UCSD-AML1 (cell line): ENCODE results near the gene HSPA9.

Experiments used
- DNase-seq: peaks from one replicate; lab custom pipeline; 2025; ENCODE audit not compliant: unreplicated experiment; lab: John Stamatoyannopoulos, UW

The HSPA9 gene

DNA sequence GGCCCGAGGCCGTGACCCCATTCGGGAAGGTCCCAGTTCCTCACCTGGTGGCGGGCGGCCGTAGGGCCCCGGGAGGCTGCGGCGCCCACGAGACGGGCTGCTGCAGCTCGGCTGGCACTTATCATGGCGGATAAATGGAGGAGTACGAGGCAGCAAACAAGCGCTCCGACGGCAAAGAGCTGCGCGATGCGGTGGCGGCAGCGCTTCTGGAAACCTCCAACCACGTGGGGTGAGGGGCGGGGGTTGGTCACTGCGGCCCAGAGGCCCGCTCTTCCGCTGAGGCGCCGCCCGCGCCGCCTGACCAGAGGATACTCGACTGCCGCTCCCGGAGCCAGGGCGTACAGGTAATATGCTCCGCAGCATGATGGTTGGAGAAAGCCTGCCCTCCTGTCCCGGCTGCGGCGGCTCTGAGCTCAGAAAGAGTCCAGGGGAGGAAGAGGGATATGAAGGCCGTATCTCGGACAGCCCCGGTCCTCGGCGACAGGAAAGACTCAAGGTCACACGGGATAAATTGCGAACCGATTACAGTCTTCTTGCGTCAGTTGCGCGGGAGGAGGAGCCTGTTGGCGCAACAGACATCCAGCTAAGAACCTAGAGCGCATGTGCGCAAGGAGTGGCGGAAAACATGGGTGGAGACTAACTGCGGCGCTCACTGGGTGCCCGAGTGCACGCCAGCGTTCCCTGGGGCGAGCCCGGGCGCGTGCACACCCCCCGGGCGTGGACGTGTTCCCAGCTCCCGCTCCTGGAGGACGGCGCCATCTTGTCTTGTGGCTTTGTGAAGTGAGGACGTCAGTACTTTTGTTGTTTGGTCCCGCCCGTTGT is at the start of gene HSPA9:
Gene HSPA9 (minus strand): TSS at position 208 of the 822 bp plus-strand sequence. CDS start 83 bp downstream, at position 125.
- DNase-seq = peak; percentile 98

DNA sequence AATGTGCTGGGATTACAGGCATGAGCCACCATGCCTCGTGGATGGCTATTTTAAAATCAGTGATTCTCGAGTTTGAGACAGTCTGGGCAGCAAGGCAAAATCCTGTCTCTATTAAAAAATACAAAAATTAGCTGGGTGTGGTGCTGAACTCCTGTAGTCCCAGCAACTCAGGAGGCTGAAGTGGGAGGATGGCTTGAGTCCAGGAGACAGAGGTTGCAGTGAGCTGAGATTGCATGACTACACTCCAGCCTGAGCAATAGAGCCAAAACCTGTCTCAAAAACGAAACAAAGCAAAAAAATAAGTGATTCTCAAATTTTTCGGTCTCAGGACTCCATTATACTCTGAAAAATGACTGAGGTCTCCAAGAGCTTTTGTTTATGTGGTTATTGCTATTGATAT is 47.9 kb upstream of the HSPA9 start:
- no peak for DNase-seq

DNA sequence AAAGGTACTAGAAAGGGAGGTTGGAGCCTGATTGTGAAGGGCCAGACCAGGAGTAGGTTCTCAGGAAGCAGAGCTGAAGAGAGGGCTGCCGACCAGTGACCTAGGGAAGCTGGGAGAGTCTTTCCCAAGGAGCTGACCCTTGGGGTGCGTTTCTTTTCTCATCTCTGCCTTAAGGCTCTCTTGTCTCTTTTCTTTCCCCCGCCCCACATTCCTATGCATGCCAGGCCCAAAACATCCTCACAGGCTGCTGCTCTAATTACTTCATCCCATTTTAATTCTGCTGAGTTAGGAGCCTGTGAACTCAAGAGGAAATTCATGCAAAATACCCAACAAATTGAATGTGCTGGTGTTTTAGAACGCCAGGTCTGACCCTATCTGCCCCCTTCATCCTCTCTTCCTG is 46.9 kb upstream of the HSPA9 start:
- no peak for DNase-seq

DNA sequence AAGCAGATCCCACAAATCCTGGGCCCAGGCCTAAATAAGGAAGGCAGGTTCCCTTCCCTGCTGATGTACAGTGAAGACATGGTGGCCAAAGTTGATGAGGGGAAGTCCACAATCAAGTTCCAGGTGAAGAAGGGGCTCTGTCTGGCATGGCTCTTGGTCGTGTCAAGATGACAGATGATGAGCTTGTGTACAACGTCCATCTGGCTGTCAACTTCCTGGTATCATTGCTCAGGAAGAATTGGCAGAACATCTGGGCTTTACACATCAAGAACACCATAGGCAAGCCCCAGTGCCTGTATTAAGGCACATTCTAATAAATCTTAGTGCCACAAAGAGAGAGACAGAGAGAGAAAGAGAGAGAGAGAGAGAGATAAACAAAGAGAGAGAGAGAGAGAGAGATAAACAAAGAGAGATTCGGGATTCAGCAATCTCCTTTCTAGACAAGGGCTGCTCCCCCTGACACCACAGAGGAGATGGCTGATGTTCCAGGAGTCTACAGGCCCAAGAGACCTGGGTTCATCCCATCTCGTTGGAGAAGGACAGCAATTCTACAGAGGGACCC is 45.5 kb upstream of the HSPA9 start:
- no peak for DNase-seq

DNA sequence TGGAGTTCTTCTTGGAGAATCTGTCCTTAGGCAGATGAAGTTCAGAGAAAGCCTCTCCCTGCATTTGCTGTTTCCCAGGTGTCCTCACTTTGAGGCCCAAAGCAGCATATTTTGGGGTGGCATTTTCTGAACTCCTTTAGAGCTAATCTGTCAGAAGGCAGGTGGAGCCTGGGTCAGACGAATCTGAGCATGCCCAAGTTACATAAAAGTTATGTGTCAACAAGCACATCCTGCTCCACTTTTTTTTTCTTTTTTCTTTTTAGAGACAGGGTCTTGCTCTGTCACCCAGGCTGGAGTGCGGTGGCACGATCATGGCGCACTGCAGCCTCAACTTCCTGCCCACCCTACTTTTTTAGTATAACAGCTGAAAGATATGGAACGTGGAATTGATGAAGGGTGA is 41.3 kb upstream of the HSPA9 start:
- no peak for DNase-seq

DNA sequence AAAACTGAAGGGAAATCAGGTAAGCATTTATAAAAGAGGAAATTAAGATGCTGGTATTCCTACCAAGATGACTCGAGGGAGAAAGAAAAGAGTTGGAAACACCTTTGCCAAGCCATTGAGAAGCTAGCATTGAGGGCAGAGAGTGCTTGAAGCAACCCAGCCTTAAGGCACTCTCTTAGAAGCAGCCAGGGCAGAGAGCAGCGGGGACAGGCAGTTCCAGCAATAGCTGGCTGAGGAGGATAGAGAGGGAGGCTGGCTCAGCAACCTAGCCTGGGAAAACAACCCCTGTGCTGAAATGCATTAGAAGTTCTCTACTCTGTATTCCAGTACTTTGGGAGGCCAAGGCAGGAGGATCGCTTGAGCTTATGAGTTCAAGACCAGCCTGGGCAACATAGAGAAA is 40.3 kb upstream of the HSPA9 start:
- no peak for DNase-seq

DNA sequence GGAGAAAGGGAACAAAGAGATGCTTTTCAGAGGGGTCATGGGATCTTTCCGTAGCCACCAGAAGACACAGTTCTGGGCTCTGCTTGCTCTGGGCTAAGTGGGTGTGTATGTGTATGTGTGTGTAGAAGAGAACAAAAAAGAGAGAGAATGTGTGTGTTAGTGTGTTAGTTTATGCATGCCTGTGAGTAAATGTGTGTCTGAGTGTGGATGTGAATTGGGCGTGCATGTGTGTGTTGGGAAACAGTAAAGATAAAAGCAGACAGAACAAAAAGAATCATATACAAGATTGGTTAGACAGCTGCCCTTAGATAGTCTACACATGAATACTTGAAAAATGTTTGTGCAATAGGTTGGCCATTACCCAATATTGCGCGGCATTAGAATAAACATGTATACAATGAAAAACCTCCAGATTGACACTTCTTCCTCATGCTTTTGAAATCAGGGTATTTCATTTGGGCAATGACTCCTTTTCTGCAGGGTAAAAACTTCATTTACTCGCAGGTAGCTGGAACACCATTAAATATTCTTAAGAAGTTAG is 36.5 kb upstream of the HSPA9 start:
- no peak for DNase-seq

DNA sequence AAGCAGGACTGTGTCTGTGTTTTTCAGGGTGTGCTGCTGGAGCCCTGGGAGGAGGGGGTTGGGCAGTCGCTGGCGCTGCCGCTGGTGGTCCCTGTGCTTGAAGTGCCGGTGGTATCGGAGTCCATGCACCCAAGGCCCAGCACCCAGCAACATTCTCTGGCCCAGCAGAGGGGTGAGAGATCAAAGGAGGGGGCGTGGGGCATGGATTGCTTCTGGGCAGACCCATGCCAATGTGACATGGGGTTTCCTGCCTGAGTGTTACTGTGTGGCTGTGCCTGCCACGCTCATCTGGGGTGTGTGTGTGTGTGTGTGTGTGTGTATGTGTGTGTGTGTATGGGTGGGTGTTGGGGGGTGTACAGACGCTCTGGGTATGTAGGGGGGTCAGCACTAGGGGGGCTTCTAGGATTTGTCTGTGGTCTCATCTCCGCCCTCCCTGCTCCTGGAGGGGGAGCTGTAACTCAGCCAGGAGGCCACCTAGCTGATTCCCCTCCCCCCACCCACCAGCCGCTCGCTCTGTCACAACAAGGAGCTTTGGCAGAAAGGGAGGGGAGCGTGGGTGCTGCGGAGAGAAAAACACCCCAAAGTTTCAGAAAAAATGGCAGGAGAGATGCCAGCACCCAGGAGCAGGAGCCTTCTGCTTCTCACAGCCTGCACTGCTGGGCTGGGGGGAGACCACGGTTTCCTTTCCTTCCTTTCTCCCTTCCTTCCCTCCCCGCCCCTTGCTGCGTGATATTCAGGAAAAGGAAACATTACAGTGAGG is 35.9 kb upstream of the HSPA9 start:
- peak; percentile 61 for DNase-seq

DNA sequence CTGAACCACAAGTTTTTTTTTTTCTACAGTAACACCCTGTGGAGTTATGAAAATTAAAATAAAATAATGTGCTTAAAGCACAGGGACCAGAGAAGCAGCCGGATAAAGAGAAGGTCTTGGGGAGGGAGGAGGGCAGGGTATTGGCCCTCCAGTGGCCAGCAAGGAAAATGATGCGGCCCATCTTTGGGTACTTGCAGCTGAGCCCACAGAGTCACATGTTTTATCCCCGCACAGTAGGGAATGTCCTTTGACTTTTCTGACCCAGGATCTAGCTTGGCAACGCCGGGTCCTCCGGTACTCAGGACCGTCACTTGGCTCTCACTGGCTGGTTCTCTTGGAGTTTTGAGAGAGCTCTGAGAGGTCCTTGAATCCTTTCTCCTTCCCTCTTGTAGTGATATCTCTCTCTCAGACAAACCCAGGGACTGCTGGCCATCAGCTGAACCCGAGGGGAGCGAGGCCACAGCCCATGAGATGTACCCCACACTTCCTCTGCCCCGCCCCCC is 35.3 kb upstream of the HSPA9 start:
- DNase-seq = no peak

DNA sequence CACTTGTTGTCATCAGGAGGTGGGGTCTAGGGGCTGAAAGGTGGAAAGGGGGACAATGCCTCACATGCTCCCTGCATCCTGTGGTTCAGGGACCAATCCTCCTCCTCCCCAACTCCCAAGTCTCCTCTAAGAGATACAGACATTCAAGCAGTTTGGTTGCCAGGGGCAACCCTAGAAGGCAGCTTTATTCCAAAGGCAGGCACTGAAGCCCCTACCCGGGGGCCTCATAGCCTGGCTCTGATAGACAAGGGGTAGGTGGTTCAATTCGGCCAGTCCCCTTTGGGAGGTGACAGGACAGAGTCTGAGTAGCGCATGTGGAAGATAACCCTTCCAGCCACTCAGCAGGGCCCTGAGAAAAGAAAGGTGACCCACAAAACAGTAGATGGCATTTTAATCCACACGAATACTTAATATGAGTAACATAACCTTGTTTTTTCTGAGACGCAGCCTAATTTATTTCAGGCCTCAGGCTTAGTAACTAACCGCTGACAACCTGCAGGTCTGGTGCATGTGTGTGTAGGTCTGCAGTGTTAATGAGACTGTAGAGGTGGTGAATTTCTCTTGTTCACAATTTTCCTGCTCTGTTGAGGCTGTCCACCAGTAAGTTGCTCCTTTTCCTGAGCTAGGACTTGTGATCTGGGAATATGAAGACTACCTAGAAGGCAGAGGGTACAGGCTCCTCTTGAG is 31.3 kb upstream of the HSPA9 start:
- DNase-seq = no peak

DNA sequence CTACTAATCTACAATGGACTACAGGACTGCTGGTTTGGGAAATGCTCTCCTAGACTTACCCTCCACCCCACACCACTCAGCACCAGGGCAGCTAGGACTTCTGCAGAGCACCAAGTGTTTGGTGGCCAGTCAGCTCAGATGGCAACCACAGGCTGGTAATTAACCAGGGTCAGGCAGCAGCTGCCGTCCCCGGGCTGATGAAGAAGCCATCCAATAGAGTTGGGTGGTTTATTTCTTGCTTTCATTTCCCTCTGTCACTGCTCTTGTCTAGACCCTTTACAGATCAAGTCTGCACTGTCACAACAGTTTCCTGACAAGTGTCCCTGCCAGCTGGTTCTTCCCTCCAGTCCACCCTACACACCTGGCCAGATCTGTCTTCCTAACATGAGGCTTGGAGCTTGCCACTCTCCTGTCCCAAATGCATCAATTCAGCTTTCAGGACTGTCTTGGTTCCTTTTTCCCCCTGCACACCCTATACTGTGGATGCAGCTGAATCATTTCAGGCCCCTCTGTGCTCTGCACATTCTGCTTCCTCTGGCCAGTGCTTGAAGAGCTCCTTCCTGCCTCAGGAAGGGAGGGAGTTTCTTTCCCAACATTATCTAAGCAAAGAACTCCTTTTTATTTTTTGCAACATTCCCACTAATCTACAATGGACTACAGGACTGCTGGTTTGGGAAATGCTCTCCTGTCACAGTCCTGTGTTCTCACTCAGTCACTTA is 30.2 kb upstream of the HSPA9 start:
- DNase-seq = peak; percentile 38

DNA sequence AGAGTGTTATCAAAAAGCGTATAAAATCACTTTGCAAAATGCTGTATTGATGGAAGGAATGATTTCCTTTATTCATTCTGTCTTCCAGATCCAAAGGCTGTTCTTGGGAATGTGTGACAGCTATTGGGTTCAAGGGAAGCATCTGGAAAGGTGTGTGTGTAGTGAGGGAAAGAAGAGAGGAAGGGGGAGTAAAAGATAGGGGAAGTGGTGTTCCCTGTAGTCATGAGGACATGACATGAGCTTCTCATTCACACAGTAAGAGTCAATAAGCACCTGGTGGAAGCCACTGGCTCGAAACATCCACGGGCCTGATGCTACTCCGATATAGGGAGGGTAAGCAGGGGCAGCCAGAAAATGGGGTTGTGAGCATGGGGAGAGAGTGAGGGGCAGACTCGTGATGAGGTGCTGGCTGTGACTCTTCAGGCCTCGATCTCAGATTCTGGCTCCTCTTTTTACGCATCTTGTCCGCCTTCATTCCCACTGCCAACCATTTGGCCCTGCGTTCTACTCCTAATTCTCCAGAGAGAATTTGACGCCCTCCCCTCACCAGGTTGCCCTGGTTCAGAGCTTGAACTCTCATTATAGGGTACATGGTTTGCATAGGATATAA is 29.1 kb upstream of the HSPA9 start:
- no peak for DNase-seq

DNA sequence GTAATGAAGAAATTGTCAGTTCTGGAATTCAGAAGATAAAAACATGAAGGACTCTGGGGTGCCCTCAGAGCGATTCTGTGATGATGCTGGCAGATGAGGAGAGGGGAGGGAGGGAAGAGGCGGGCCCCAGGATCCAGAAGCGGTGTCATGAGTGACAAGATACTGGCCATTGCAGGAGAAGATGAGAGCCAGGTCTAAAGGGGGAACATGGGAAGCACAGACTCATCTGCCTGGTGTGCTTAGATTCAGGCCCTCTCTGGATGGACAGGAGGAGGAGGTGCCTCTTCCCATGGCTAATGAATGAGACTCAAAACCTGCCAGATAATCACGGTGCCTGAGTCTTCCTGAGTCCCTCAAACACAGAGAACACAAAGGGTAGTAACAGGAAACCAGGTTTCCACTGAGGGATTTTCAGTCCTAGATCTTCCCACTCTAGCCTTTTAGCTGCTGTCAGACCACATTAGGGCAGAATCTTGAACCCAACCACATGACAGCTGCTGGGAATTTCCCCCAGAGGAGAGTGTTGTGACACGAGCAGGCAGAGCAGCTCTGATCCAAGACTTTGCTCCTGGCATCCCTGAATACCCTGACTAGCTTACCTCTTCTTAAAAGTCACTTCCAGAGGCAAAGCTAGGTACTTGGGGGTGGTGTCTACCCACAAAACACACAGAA is 28.2 kb upstream of the HSPA9 start:
- no peak for DNase-seq

DNA sequence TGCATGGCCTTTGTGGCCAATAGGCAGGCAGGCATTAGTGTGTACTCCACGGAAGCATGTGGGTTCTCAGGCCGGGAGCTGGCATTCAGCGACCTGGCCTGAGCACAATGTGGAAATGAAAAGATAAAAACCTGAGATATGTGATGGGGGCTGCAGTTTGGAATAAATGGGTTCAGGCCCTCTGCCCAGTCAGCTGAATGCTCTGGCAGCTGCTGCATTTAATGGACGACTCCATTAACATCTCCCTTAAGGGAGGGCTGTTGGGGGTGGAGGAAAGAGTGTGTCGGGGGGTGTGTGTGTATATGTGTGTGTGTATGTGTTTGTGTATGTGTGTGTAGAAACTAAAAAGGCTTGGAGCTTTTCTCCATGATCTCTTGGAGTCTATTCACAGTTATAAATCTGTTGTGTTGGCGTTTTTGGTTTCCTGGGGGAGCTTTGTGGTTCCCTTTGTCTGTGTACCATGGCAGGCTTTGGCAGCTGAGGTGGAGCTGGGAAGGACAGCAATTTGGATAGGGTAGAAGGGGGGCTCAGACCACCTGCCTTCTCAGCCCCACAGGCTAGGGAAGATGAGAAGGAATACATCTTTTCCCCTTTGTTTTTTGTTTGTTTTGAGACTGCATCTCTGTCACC is 27.3 kb upstream of the HSPA9 start:
- no peak for DNase-seq

DNA sequence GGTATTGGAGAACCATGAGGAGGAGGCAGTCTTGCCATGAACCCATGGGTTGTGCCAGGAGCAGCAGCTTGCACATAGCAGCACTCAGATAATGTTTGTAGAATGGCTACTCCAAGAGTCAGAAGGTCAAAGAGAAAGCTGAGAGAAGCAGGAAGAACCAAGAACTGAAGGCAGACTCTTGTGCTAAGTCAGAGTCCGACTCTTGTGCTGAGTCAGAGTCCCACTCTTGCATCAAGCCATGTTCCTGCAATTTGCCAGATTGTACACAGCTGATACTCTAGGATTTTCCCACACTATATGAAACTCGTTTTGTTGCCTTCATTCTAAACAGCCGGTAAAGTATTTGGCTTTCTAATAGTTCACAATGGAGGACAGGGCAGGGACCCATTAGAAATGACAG is 26.2 kb upstream of the HSPA9 start:
- DNase-seq = no peak

DNA sequence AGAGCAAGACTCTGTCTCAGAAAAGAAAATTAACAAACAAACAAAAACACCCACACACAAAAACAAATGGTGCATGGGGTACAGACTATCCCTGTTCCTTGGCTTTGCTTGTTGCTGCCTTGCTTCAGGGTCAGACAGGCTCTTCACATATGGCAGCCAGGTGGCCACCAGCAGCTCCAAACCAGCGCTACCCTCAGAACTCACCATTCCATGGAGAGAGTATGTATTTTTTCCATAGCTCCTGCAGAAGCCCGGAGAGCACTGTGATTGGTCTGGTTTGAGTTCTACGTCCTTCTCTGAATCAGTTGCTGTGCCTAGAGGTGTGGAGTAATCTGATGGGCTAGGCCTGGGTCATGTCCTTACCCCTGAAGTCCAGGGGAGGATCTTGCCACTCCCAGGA is 25.2 kb upstream of the HSPA9 start:
- DNase-seq = no peak

DNA sequence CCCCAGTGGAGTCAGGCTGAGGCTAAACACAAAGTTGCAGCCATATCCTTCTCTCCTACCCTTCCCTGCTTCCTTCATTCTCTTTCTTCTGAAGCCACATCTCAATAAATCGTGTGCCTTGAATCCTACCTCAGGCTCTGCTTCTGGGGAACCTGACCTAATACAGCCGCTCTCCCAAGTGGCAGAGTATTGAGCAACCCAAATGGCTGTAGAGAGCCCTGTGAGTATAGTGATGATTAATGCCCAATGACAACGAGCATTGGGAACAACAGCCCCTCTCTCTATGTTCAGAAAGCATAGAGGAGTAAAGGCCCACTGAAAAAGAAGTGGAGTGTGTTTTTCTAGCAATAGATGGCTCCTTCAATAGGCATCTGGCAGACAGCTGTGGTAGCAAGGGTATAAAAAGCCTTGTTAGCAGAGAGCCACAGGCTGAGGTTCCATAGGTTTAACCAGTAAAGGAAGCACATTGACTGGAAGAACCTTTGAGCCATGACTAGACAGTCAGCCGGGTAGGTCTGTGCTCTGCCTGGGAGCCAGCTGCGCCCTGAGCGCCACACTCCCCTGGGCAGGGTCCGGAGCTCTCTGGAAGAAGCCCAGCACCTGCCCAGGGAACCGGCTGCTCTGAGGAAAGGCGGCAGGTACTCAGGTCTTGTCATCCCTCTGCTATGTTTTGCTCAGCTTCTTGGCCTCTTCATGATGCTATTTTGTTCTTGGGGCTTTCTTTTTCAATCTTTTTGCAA is 22.6 kb upstream of the HSPA9 start:
- no peak for DNase-seq
